Skin epidermis (tissue), 12 donors: ENCODE measurements around the gene FLNC.
A peak's percentile ranks its signal among the peaks of the same experiment; 100 is the strongest.

Source experiments
- H3K27ac ChIP-seq, 21 experiments: fragments of 200-600 bp; sonication (generic) in 11 of 21; one replicate each; pipeline ENCODE4 v1.5.0; 2020; ENCODE audit warnings: mild to moderate bottlenecking in 3 of 21, inconsistent platforms in 2 of 21, moderate library complexity in 2 of 21
- H3K4me3 ChIP-seq, 7 experiments: fragments of 200-600 bp; sonication (generic) in 2 of 7; one replicate each; pipeline ENCODE4 v1.5.0; 2020; ENCODE audit warnings: inconsistent platforms in 2 of 7, mild to moderate bottlenecking in 2 of 7, moderate library complexity in 1 of 7

Gene FLNC

DNA sequence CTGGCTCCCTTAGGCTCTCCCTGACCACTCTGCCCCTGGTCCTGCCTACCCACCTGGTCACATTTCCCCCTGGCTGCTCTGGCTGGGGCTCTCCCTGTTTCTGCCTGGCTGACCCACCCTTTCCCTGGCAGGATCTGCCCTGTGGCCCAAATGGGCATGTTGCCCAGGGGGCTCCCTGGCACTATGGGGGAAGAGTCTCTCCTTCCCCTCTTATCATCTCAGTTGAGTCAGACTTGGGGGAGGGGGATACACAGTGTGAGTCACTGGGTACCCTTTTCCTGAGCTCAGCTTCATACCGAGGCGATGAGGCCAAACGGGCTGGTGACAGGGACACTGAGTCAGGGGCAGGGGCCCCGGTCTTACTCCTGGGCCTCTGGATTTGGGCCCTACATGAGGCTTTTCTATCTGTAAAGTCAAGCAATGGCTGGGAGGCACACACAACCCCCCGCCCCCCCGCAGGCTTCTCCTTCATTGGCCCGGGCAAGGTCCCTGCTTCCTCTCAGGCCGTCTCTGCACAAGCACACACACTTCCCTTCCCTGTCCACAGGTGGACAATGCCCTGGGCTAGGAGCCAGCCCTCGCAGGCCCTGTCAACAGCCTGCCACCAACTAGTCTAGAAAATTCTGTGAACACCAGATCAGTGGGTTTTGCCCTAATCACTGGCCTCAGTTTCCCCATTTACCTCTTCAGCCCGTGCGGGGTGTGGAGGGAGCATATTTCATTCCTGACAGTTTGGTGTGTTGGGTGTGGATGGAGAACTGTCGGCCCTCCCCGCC is 627 bp upstream of the FLNC start:
- Histone ChIP-seq H3K27ac (no peak overlapping the region), H3K4me3 (peak overlapping the region in 1 of 7 experiments; percentile 48)

GRCh38 chr7:128831178-128831993 is 1.2 kb downstream of the FLNC start:
- Histone ChIP-seq H3K4me3 (peak overlapping the region in 6 of 7 experiments; percentile 23 to 48 (median 30)), H3K27ac (peak overlapping the region in 12 of 21 experiments; percentile 0 to 84 (median 50))

GRCh38 chr7:128831994-128832879 is 2.0 kb downstream of the FLNC start:
- peak overlapping the region in 16 of 21 experiments; percentile 10 to 84 (median 56) for H3K27ac ChIP-seq
- peak overlapping the region in 3 of 7 experiments; percentile 28 to 48 (median 36) for H3K4me3 ChIP-seq

GRCh38 chr7:128832880-128833147 is 2.6 kb downstream of the FLNC start:
- Histone ChIP-seq H3K27ac (peak overlapping the region in 16 of 21 experiments; percentile 10 to 84 (median 56)), H3K4me3 (peak overlapping the region in 1 of 7 experiments; percentile 36)

- peak overlapping the region in 16 of 21 experiments; percentile 19 to 84 (median 56) for H3K27ac ChIP-seq
- H3K4me3 ChIP-seq = no peak overlapping the region
These were observed 3.1 kb downstream of the FLNC start for GRCh38 chr7:128833148-128833945.

DNA sequence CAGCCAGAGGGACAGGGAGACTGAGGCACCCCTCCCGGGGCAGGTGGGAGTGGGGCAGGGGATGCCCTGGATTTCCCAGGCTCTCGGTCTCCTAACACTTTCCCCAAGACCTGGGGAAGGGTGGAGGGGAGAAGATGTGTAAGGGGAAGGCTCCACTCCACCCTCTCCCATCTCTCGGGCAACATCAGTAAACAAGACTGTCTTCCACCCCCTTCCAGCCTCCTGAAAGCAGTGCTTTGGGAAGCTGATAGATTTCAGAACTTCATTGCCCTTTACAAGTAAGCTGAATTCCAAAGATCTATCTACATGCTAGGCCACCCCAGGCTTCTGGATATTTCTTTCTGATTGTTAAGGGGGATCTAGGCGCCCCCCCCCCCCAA is 3.7 kb downstream of the FLNC start:
- H3K4me3 ChIP-seq = no peak overlapping the region
- peak overlapping the region in 13 of 21 experiments; percentile 1 to 71 (median 34) for H3K27ac ChIP-seq

- Histone ChIP-seq H3K27ac (no peak overlapping the region), H3K4me3 (no peak overlapping the region)
These were observed 5.1 kb downstream of the FLNC start for GRCh38 chr7:128835231-128835751.

DNA sequence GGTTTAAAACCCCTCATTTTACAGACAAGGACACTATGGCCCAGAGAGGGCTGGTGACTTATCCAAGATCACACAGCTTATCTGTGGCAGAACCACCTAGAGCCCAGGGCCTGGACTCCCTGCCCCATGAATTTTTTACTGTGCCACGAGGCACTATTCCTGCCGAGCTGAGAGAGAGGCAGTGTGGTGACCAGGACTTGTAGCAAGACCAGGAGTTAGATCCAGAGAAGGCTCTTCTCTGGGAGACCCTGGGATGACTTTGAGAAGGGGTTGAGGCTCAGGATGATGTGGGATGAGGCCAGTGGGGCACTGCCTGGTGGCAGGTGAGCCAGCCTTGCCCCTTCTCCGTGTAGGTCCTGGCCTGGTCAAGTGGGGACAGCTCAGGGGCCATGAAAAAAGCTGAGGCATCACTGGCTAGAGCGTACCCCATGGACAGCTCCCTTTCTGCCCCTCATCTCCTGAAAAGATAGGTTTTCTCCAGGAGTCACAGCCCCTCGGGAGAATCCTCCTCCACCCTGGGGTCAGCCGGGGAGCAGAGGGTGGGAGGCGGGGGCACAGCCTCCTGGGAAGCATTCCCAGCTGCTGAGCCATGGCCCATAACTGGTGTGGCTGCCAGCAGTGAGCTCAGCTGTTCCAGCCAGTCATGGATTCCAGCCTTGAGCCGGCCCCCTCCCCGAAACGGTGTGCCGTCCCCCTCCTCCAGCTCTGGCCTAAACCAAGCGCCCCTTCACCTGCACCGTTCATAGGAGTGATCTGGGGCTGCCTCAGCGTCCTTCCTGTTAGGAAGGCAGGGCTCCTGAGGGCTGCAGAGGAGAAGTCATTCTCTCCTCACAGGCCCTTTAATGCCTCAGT is 5.8 kb downstream of the FLNC start:
- no peak overlapping the region for H3K4me3 ChIP-seq
- H3K27ac ChIP-seq = no peak overlapping the region

DNA sequence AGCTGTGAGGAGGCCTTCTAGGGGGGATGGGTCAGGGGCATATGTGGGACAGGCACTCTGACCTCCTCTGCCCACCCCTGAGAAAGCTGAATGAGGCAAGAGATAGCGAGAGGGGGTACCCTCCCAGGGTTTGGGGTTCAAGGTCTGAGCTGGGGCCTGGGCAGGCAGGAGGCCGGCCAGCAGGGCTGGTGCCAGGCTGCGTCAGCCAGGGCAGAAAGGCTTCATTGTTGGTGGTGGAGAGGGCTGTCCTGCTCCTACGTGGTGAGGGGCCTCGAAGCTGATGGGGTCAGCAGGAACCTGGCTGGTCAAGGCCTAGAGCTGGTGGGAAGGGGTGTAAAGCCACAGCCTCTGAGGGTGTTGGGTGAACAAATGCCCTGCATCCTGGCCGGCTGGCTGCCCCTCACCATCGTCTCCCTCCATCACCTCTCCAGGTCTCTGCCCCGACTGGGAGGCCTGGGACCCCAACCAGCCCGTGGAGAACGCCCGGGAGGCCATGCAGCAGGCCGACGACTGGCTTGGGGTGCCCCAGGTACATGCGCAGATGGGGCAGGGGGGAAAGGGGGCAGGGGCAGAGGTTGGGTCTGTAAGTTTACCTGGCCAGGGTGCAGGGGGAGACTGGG is 6.6 kb downstream of the FLNC start:
- H3K27ac ChIP-seq = no peak overlapping the region
- H3K4me3 ChIP-seq = no peak overlapping the region

- Histone ChIP-seq H3K4me3 (no peak overlapping the region), H3K27ac (no peak overlapping the region)
These were observed 7.3 kb downstream of the FLNC start for GRCh38 chr7:128837521-128837921.

DNA sequence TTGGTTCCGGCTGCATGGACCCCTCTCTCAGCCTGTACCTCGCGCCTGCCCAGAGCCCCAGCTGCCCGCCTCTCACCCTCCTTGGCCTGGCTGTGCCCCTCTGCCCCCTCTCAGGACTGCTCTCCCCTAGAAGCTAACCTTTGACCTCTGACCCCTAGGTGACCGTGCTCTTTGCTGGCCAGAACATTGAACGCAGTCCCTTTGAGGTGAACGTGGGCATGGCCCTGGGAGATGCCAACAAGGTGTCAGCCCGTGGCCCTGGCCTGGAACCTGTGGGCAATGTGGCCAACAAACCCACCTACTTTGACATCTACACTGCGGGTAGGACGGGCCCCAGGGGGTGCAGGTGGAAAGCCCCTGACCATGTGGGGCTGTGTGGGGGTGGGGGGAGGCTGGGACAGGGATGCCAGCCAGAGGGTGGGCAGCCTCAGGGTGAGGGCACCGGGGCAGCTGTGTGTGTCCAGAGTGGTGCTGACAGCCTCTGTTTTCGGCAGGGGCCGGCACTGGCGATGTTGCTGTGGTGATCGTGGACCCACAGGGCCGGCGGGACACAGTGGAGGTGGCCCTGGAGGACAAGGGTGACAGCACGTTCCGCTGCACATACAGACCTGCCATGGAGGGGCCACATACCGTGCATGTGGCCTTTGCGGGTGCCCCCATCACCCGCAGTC is 8.0 kb downstream of the FLNC start:
- Histone ChIP-seq H3K4me3 (no peak overlapping the region), H3K27ac (no peak overlapping the region)

- H3K27ac ChIP-seq = no peak overlapping the region
These were observed 8.9 kb downstream of the FLNC start for GRCh38 chr7:128838981-128839731.

DNA sequence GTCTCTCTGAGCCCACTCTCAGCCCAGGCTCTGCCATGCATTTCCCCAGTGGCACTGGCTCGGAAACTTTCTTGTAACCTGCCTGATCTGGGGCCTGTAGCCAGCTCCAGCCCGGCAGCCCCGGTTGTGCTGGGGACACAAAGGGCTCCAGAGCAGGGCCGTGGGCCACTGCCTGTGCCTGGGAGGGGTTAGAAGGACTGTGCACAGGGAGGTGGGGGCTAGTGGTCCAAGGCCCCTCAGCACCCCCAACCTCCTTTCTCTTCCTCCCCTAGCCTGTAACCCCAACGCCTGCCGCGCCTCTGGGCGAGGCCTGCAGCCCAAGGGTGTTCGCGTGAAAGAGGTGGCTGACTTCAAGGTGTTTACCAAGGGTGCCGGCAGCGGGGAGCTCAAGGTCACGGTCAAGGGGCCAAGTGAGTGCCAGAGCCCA is 9.6 kb downstream of the FLNC start:
- no peak overlapping the region for H3K4me3 ChIP-seq
- no peak overlapping the region for H3K27ac ChIP-seq

More at GRCh38 chr7:128838981-128839731, 8.9 kb downstream of the FLNC start:
- no peak overlapping the region for H3K4me3 ChIP-seq

GRCh38 chr7:128840326-128841170 is 10.3 kb downstream of the FLNC start:
- Histone ChIP-seq H3K4me3 (no peak overlapping the region), H3K27ac (no peak overlapping the region)

GRCh38 chr7:128841171-128841690 is 11.0 kb downstream of the FLNC start:
- H3K4me3 ChIP-seq = no peak overlapping the region
- no peak overlapping the region for H3K27ac ChIP-seq
